ENCODE measurements around the gene CD248. TPM values are rescaled to one million over a fixed set of nuclear protein-coding genes. Genes with fewer than 3 reads are reported as not detected.
A peak's percentile ranks its signal among the peaks of the same experiment; 100 is the strongest.

The CD248 gene
- total RNA-seq, 1 donor from 2014 or later: 31.9 TPM

- Mint-ChIP-seq H3K9me3 (no peaks in the 10 kb centered on the region), H3K36me3 (no peaks in the 10 kb centered on the region), H3K4me1 (ENCODE audit: unreplicated experiment) (peaks cover 32% of the 10 kb centered on the region), H3K4me3 (peak overlapping the region; percentile 2), H3K27me3 (no peaks in the 10 kb centered on the region), H3K27ac (peak overlapping the region; percentile 46)
- DNase-seq (ENCODE audit: extremely low spot score, unreplicated experiment): no peak
- TF ChIP-seq CTCF (conservative IDR thresholded peaks at IDR 0.05): no peak
Measured at GRCh38 chr11:66327171-66328030, 10.6 kb upstream of the CD248 start.

GRCh38 chr11:66326261-66327111 is 9.6 kb upstream of the CD248 start:
- peaks cover 32% of the 10 kb centered on the region for H3K4me1 Mint-ChIP-seq (ENCODE audit: unreplicated experiment)
- H3K27me3 Mint-ChIP-seq: no peaks in the 10 kb centered on the region

GRCh38 chr11:66325263-66325671 is 8.4 kb upstream of the CD248 start:
- Mint-ChIP-seq H3K4me3 (no peak overlapping the region), H3K4me1 (ENCODE audit: unreplicated experiment) (peaks cover 32% of the 10 kb centered on the region), H3K9me3 (peaks cover under 1% of the 10 kb centered on the region), H3K27me3 (no peaks in the 10 kb centered on the region), H3K36me3 (no peaks in the 10 kb centered on the region), H3K27ac (no peak overlapping the region)
- no peak for TF ChIP-seq CTCF (conservative IDR thresholded peaks at IDR 0.05)
- no peak for DNase-seq (ENCODE audit: extremely low spot score, unreplicated experiment)

More at GRCh38 chr11:66326261-66327111, 9.6 kb upstream of the CD248 start:
- no peak overlapping the region for H3K27ac Mint-ChIP-seq
- no peaks in the 10 kb centered on the region for H3K9me3 Mint-ChIP-seq
- no peak for DNase-seq (ENCODE audit: extremely low spot score, unreplicated experiment)
- H3K4me3 Mint-ChIP-seq: no peak overlapping the region
- no peaks in the 10 kb centered on the region for H3K36me3 Mint-ChIP-seq
- no peak for TF ChIP-seq CTCF (conservative IDR thresholded peaks at IDR 0.05)

DNA sequence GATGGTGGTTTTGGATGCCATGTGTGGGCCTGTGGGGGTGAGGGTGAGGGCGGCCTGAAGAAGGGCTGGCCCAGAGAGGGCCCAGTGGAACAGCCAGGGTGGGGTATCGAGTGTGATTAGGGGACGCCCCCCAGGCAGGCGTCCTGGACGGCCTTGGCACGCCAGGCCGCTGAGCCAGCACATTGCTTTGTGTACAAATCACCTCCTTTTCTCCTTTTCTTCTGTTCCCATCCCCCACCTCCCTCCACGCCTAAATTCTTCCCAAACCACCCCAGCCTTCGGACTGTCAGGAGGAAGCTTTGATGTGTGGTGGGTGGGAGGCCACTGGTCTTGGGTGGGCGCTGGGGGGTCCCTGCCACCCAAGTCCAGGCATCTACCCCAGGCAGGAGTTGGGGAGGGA is 7.8 kb upstream of the CD248 start:
- no peaks in the 10 kb centered on the region for H3K36me3 Mint-ChIP-seq
- peak overlapping the region; percentile 23 for H3K27ac Mint-ChIP-seq
- TF ChIP-seq CTCF (conservative IDR thresholded peaks at IDR 0.05): no peak
- H3K4me1 Mint-ChIP-seq (ENCODE audit: unreplicated experiment): peaks cover 28% of the 10 kb centered on the region
- no peaks in the 10 kb centered on the region for H3K27me3 Mint-ChIP-seq
- H3K9me3 Mint-ChIP-seq: peaks cover 6% of the 10 kb centered on the region
- no peak for DNase-seq (ENCODE audit: extremely low spot score, unreplicated experiment)
- no peak overlapping the region for H3K4me3 Mint-ChIP-seq

DNA sequence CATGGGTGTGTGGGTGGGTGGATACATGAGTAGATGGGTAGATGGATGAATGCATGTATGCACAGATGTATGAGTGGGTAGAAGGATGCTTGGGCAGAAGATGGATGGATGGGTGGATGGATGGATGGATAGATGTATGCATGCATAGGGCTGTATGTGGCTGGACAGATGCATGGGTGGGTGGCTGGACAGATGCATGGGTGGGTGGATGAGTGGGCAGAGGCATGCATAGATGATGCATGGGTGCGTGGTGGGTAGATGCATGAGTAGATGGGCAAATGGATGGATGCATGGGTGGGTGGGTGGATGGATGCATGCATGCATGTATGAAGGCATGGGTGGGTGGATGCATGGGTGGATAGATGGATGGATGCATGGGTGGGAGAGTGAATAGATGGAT is 6.8 kb upstream of the CD248 start:
- no peak for TF ChIP-seq CTCF (conservative IDR thresholded peaks at IDR 0.05)
- Mint-ChIP-seq H3K4me3 (no peak overlapping the region), H3K9me3 (peaks cover 6% of the 10 kb centered on the region), H3K36me3 (no peaks in the 10 kb centered on the region), H3K27me3 (no peaks in the 10 kb centered on the region), H3K4me1 (ENCODE audit: unreplicated experiment) (peaks cover 33% of the 10 kb centered on the region), H3K27ac (no peak overlapping the region)
- no peak for DNase-seq (ENCODE audit: extremely low spot score, unreplicated experiment)

All from type B pancreatic cell (in vitro differentiated cells).